ENCODE data around the gene C1orf116.

Gene C1orf116

GRCh38 chr1:207000651-207001291 is 31.8 kb downstream of the C1orf116 start:
- DNase-seq (ENCODE audit: low read depth in 2 of 2, low spot score in 1 of 2), result no peak

GRCh38 chr1:206998816-206999215 is 33.7 kb downstream of the C1orf116 start:
- DNase-seq (ENCODE audit: low read depth in 2 of 2, low spot score in 1 of 2), result no peak

DNA sequence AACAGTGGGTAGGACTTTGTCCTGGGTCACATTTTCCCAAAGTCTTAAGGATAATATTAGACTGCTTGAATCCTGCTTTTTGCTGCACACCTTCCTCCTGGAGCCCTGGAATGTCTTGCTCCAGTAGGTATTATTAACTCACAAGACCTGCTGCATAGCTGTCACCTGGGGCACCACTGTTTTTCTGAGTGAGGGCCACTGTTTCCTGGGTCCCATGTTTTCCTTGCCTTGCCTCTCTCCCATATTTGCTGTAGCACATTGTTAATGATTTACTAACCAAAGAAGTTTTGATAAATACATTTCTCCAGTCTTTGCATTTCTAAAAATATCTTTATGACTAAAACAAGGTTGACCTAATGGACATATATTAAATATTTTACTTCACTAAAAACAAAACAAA is 39.8 kb downstream of the C1orf116 start:
- DNase-seq (ENCODE audit: low read depth in 2 of 2, low spot score in 1 of 2), result no peak

DNA sequence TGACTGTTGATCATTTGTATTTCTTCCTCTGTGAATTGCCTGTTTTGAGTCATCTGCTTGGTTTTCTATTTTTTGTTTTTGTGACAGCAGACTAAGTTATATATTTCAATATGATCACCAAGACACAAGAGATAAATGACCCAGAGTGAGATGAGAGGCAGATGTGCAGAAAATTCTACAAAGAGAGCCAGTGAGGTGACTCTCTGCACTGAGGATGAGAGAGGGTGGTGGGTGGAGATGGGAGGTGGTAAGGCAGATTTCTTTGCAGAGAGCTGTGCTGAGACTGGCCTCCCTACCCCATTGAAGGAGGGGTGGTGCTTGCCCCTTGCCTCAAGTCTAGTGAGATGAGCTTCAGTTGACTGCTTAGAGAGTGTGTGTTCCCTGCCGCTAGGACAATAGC is 44.7 kb downstream of the C1orf116 start:
- DNase-seq (ENCODE audit: low read depth in 2 of 2, low spot score in 1 of 2), result no peak

DNA sequence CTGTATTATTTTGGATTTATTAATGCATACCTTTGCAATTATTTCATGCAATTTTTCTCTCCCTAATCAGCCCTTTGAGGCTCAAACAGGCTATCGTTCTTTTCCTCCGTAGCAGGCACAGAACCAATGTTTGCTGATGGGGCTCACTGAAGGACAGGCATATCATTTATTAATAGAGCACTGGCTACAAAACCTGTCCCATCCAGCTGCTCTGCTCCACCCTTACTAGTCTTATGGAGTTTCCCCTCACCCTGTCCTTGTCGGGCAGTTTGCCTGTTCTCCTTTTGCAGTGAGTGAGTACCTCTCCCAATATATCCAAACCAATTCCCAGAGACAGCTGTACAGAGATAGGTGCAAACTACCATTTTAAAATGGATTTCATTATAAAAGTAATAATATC is 45.7 kb downstream of the C1orf116 start:
- no peak for DNase-seq (ENCODE audit: low read depth in 2 of 2, low spot score in 1 of 2)

GRCh38 chr1:206986402-206986801 is 46.2 kb downstream of the C1orf116 start:
- no peak for DNase-seq (ENCODE audit: low read depth in 2 of 2, low spot score in 1 of 2)

DNA sequence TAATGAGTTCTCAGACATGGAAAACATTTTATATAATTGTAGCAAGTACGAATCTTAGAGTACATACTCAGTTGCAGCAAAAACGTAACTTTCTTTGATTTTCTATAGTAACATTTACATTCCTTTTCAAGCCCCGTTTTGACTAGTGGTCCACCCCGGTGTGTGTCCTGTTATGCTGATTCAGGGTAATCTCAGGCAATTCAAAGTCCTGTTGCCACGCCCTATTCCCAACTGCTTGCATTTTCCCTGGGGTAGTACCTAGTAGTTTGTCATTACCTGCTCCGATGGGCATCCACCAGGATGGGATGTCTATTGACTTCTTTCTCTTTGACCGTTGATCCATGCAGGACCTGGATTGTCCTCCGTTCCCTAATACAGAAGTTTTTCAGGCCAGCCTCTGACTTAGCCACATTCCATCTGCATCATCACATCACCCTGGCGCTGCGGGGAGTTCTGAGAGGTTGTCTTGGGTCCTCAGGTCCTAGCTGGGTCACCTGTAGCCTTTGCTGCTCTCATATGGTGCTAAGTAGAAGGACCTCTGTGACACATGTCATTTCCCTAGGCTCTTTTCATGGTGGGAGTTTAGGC is 47.3 kb downstream of the C1orf116 start:
- no peak for DNase-seq (ENCODE audit: low read depth in 2 of 2, low spot score in 1 of 2)

DNA sequence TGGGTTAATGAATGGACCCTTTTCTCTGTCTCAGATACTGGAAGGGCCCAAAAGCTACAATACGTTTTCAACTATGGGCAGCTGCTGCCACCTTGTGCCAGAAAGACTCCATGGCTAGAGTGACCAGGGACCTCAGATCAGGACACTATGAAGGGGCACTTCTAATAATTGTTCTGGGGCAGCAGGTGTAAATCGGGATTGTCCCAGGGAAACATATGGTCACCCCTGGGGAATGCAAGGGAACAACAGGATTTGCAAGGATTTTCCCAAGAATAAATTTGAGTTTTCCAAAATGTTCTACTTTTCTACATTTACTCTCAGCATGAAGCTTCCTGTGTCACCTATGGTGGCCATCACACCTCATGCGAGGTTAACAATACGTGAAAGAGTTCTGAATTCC is 50.3 kb downstream of the C1orf116 start:
- peak; percentile 12 to 24 for DNase-seq (ENCODE audit: low read depth in 2 of 2, low spot score in 1 of 2)

DNA sequence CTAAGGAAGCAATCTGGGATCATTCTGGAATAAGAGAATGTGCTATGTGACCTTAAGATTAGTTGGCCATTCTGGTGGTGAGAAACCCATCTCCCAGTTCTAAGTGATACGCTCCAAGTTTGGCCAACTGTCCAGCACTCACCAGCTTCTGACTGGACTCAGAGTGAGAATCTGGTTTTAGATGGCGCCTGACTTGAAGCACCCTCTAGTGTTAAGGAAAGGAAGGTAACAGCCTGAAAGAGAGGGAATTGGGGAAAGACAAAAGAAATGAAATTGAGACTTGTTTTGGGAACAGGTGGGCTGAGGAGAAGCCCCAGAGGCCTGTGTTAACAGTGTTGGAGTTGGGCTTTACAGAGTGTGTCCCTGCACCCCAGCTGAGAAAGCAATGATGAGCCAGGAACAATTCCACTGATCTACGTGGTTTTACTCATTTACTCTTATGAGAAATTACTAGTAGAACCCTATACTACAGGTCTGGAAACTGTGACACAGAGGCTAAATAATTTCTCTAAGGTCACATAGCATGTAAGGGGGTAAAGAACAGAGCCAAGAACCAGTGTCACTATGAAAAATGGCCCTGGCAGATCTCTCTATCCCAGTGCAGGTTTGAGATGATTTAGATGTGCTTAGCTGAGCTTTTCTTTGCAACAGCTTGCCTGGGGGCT is 53.0 kb downstream of the C1orf116 start:
- no peak for DNase-seq (ENCODE audit: low read depth in 2 of 2, low spot score in 1 of 2)

DNA sequence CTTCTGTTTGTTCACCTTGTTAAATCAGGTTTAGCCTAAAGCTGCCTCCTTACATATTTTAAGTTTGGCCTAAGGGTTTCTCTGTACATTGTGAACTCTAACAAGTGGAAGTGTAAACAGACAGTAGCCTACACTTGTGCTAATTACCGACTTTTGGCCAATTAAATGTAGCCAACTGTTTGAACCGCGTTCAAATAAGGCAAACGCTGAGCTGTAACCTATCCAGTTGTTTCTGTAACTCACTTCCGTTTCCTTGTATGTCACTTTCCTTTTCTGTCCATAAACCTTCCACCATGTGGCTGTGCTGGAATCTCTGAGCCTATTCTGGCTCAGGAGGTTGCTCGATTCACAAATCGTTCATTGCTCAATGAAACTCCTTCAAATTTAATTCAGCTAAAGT is 54.3 kb downstream of the C1orf116 start:
- no peak for DNase-seq (ENCODE audit: low read depth in 2 of 2, low spot score in 1 of 2)

DNA sequence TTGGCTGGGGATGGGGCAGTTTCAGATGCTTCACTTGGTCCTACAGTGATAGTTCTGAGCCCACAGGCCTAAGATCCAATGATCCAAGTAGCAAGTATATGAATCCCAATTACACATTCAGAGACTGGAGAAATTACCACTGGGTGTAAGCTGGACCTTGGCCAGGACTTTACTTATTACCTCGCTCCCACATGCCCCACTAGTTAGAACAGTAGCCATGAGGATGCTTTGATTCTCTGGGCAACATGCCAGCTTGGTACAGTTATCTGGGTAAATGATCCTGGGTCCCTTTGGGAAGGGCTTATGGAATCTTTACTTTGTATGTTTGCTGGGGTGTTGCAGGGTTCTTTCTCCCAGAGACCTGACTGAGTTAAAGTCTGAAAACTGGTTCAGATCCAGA is 57.2 kb downstream of the C1orf116 start:
- no peak for DNase-seq (ENCODE audit: low read depth in 2 of 2, low spot score in 1 of 2)

DNA sequence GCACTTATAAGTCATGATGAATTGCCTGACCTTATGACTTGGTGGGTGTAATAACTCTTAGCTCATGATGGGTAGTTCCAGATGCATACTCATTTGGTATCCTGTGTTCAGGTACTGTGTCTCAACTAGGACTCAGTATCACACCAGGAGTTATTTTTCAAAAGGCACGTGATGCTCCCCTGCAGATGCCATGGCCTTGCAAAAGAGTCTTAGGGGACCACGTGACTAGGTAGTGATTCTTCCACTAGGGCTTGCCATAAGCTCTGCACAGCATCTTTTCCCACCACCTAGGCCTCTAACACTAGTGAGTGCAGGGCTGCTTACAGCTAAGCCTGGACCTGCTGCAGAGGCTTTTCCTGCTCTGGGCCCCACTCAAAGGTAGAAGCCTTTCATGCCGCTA is 58.4 kb downstream of the C1orf116 start:
- DNase-seq (ENCODE audit: low read depth in 2 of 2, low spot score in 1 of 2), result no peak

- no peak for DNase-seq (ENCODE audit: low read depth in 2 of 2, low spot score in 1 of 2)
These were observed 59.8 kb downstream of the C1orf116 start for GRCh38 chr1:206972728-206973127.

- DNase-seq (ENCODE audit: low read depth in 2 of 2, low spot score in 1 of 2), result no peak
These were observed 61.4 kb downstream of the C1orf116 start for GRCh38 chr1:206971029-206971655.

- no peak for DNase-seq (ENCODE audit: low read depth in 2 of 2, low spot score in 1 of 2)
These were observed 62.1 kb downstream of the C1orf116 start, which contains the start of gene FCAMR for GRCh38 chr1:206970446-206970845. Gene FCAMR, minus strand, starts transcription at chr1:206970460. Its CDS starts 335 bp downstream, at chr1:206970125.

GRCh38 chr1:206969090-206969489 is 63.5 kb downstream of the C1orf116 start:
- no peak for DNase-seq (ENCODE audit: low read depth in 2 of 2, low spot score in 1 of 2)
